K562 (cell line): ENCODE measurements around the gene DCUN1D1.

ENCODE experiments used
- CTCF ChIP-seq, 3 experiments: IDR thresholded peaks in 2 of 3; conservative IDR thresholded peaks in 1 of 3; 2 replicates each; pipeline ENCODE4 v1.5.1; 2011 to 2012; ENCODE audit warnings: low read length in 3 of 3, mild to moderate bottlenecking in 3 of 3, control low read depth in 2 of 3, improper control_type of control experiment in 1 of 3, inconsistent platforms in 1 of 3, low read depth in 1 of 3, mixed read lengths in 1 of 3, moderate library complexity in 1 of 3; ENCODE audit not compliant: insufficient read depth in 2 of 3
- EGR1 ChIP-seq: fragments of 450-650 bp; conservative IDR thresholded peaks from 2 replicates; pipeline ENCODE4 v1.6.1; 2017; ENCODE audit warnings: mild to moderate bottlenecking
- KAT7 ChIP-seq: sonication (generic); formaldehyde crosslinking; IDR thresholded peaks from 2 replicates; pipeline ENCODE4 v1.8.0; 2022; ENCODE audit warnings: missing genetic modification reagents, mild to moderate bottlenecking, borderline replicate concordance
- MAFG ChIP-seq: fragments of 450-650 bp; conservative IDR thresholded peaks from 2 replicates; pipeline ENCODE4 v1.6.1; 2016; ENCODE audit warnings: missing genetic modification characterization, missing compliant biosample characterization
- ZBTB2 ChIP-seq: fragments of 450-650 bp; IDR thresholded peaks from 2 replicates; pipeline ENCODE4 v1.6.1; 2016; ENCODE audit warnings: antibody characterized with exemption

DNA sequence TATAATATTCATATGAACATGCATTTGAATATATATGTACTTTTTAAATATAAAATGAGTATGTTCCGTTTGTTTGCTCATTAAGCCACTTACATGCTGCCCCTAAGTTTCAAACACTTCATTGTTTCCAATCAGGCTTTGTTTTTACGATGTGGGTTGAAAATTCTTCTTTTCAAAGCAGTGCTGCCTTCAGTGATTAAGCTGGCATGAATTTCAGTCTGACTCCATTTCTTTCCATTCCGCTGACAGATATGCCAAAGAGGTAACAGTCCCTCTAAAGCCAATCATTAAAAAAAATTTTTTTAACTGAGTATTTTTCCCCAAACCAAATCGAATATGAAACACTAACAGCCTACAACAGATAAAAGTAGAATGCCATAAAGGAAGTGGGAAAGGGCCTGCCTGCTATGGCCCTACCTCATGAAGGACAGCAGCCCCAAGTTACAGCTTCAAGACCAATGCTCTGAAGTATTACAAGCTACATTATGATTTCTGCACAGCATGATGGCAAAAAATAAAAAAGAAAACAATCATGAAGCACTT is 40.0 kb downstream of the DCUN1D1 start:
- TF ChIP-seq KAT7 (CRISPR knock-in tag): no peak
- no peak for TF ChIP-seq EGR1
- TF ChIP-seq ZBTB2: no peak
- no peak for TF ChIP-seq MAFG (tag)
- no peak for TF ChIP-seq CTCF (IDR thresholded peaks at IDR 0.05 in 2 of 3, conservative IDR thresholded peaks at IDR 0.05 in 1 of 3; ENCODE audit: insufficient read depth in 2 of 3, low read depth in 1 of 3, low read length in 3 of 3)
